HG03442 (cell line): ENCODE data around the gene B4GALT5.

Source experiments
- ATAC-seq: cut with Tn5 transposase; IDR thresholded peaks from one replicate; pipeline ENCODE4 v1.9.1; 2021; ENCODE audit warnings: mild to moderate bottlenecking, moderate library complexity; ENCODE audit not compliant: unreplicated experiment

B4GALT5 gene

DNA sequence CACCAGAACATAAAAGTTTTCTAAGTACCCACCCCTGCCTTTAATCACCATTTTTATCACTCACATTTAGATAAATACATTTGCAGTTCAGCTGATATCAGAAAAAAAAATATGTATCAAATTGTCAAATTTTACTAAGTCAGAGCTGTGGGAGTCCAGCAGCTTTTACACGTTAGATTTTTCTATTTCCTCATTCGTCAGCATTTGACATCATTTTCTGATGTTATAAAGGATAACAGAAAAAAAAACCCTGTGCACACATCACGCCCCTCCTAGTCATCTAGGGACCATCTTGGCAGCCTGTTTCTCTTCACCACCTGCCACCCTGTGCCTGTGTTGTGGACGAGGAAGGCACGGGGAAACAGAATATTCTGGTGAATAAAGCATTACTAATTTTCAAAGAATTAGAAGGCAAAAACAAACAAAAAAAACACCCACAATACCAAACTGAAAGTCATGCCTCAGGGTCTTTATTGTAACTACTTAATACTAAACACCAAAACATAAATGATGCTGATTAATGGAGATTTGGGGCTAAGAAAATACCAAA lies 12.4 kb downstream of the B4GALT5 start:
- ATAC-seq = no peak

DNA sequence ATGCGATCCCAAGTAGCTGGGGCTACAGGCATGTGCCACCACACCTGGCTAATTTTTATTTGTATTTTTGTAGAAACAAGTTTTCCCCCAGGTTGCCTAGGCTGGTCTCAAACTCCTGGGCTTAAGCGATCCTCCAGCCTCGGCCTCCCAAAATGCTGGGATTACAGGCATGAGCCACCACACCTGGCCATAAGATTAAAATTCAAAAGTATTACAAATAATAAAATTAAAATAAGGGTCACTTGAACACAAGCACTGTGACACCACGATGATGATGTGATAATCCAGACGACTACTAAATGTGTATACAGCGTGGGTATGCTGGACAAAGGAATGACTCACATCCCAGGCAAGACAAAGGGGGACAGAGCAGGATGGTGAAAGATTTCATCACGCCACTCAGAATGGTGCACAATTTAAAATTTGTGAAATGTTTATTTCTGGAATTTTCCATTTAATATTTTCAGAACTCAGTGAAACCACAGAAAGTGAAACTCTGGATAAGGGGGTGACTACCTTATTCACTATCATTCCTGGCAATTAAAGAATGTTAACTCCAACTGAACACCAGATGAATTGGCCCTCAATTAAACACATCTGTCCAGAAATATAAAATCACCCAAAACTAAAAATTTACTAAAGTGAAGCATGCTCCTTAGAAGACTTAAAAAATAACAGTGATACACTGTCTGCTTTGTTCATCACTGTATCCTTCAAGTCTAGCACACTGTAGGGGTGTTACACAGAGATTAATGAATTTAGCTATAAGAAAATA lies 13.1 kb downstream of the B4GALT5 start:
- no peak for ATAC-seq

DNA sequence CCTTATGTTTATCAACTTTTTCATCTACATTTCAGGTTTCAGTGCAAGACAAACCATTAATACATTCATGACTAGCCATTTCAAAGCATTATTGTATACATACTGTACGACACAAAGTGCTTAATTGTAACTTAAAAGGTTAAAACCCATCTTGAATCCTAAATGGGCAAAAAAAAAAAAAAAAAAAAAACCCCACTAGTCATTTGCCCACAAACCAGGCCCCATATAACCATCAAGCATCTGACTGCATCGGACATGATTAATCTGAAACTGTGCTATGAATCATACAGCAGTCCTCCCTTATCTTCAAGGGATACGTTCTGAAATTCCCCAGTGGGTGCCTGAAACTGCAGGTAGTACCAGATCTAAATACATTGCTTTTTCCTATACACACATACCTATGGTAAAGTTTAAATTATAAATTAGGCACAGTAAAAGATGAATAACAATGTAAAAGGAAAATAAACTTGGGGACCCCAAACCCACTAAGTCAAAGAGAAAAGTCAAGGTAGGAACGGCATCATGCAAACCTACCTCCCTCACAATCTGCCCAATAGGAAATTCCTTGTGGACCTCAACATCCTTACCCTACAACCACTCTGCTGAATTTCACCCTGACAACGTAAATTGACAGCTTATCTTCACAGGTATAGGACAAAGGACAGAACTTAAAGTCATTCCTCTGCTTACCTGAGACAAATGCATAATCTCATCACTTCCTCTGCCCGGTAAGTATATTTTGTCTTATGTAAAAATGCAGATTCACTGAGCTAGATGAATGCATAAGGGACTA lies 14.3 kb downstream of the B4GALT5 start:
- ATAC-seq = peak; percentile 82

DNA sequence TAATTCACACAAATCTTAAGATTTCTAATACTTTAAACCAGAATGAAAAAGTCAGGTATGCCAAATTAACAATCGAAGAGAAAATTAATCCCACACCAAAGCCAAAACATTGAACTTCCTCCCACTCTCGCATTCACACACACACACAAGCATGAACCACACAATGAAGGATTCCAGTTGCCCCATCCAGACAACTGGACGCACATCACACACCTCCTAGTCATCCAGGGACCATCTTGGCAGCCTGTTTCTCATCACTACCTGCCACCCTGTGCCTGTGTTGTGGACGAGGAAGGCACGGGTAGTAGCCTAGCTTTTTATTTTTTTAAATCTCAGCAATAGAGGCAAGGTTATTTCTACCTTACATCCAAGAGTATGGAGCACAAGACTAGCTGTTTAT lies 15.2 kb downstream of the B4GALT5 start:
- no peak for ATAC-seq

DNA sequence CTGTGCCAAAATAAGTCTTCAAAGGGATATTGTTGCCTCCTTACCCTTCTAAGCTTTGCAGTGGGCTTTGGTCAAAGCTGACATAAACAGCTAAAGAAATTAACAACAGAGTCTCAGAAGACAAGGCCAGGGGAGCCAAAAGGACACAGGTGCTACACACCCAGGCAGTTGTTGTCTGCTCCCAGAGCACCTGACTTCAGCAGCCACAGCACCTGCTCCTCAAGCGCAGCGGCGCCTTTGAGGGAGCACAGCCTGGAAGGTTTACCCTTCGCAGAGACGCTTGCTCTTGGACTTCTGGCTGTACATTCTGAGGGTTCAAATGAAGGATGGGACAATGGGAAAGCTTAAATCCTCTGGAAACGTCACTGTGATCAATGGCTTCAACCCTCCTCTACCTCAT lies 16.6 kb downstream of the B4GALT5 start:
- ATAC-seq = no peak

DNA sequence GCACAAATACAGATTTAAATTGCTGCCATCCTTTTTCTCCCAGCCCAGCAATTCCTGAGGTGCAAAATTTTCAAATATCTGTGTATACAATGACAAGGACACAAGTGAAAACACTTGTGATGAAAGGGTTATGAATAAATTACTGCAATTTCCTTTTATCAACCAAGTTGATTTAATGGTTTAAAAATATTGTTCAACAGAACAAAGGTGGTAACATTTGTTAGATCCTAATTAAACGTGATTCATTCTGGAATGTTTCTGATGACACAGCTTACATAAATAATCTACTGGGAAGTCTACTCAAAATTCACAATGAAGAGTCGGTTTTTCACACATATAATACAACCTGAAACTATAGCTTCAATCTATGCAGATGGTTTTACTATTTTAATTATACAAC lies 17.1 kb downstream of the B4GALT5 start:
- ATAC-seq = no peak

DNA sequence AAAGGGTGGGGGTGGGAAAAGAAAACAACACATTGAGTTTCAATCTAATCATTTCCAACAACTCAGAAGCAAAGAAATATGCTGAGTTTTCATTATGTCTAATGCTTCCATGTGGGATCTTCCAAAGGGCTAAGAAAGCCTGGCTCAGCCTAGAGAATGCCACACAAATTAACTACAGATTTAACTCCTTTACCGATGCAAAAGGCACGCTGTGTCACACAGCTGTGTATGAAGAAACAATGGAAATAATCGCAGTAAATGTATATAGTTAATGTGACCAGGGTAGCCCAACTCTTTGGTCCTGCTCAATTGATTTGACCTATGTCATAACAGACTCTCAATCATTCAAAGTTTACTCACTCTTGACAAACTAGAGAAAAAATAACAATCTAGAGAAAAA lies 17.8 kb downstream of the B4GALT5 start:
- ATAC-seq = no peak

DNA sequence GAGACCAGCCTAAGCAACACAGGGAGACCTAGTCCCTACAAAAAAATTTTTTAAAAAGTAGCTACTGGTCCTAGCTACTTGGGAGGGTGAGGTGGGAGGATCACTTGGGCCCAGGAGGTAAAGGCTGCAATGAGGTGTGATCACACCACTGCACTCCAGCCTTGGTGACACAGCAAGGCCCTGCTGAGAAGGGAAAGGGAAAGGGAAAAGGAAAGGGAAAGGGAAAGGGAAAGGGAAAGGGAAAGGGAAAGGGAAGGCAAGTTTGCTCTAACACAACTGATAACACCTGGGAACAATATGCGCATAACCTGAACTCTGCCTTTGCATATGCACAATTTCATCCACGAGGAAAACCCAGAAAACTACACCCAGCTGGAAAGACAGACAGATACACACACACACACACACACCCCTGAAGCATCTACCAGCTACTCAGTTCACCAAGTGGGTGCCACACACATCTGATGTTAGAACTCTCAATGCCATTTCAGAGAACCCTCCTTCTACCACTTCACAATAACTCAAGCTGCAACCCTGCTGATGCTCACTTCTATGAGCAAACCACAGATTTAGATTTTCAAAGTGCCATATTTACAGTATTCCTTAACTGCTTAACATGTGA lies 19.1 kb downstream of the B4GALT5 start:
- no peak for ATAC-seq

DNA sequence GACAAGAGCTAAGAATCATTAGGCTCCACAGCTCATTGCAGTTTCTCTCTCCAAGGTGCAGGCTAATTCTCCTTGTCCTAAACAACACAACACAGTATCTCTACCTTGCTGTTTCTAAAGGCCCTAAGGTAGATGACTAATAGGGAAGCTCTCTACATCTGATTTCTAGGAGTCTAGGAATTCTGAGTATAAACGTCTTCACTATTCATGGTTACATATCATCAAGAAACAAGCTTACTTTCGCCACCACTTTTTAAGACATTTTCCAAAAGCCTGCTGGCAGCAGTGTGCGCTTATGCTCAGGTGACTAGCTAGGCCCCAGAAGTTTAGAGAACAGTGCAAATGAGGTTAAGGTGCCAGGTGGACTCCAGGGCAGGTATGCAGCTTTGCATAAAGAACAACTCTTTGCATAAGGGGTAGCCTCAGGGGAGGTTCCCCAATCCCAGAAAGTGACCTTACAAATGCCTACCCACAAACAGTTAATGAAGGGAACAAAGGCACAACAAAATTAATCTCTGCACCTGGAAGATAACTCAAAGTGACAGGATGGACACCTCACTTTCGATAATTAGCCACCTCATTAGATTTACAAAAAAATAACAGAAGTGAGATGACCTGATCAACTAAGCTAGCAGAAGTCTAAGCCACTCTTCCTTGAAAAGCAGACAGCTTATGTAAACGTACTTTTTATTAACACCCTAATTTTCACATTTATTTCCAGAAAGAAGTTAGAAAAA lies 20.1 kb downstream of the B4GALT5 start:
- ATAC-seq = no peak

DNA sequence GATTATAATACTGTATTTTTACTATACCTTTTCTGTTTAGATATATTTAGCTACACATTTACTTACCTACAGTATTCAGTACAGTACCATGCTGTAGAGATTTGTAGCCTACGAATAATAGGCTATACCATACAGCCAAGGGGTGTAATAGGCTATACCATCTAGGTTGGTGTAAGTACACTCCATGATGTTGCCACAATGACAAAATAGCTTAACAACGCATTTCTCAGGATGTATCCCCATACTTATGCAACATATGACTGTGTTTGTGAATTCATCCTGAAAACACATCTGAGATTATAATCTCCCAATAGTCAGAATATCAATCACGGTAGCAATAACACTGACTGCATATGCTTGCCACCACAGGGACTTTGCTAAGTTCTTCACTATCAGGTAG lies 20.7 kb downstream of the B4GALT5 start:
- no peak for ATAC-seq

DNA sequence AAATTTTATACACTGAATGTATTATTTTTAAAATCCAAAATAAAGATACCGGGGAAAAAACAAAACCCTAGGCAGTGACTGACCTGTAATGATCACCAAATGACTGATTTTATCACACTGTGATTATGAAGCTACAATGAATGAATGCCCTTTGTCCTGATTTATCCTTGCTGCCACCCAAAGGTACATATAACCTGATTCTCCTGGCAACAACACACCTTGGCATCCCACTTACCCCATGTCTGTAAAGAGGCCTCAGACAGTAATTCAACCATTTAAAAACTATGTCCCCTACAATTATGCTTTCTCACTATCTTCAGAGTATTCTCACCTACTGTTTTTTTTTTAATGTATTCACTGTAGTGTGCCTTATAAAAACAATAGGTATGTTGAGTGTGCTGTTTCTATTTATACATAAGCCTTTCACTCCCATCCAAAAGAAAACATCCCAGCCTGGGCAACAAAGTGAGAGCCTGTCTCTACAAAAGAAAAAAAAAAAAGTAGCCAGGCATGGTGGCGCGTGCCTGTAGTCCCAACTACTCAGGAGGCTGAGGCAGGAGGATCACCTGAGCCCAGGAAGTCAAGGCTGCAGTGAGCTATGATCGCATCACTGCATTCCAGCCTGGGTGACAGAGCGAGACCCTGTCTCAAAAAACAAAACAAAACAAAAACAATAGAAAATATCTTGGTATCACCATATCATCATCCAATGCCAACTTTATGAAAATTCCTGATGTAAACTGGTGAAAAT lies 21.7 kb downstream of the B4GALT5 start:
- ATAC-seq = no peak

DNA sequence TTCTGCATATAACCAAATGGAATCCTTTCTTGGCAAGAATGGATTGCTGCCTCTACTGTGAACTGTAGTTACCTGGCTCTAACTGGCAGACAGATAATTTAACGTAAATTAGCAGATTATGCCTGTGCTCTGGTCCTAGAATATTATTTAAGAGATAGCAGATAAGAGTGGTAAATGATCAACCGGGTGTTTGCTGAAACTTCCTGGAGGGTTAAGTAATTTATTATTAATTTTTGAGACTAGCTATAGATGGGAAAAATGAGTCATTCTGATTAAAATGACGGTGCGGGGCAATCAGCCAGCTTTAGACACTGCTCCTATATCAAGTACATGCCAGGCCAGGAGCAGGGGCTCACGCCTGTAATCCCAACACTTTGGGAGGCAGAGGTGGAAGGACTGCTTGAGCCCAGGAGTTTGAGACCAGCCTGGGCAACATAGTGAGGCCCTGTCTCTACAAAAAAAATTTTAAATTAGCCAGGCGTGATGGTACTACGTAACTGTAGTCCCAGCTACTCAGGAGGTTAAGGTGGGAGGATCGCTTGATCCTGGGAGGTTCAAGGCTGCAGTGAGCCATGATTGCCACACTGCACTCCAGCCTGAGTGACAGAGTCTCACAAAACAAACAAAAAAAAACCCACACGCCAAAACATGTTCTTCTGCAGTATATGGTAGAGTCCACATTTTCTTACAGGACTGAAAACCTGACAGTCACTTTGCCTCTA lies 22.6 kb downstream of the B4GALT5 start:
- ATAC-seq = no peak

DNA sequence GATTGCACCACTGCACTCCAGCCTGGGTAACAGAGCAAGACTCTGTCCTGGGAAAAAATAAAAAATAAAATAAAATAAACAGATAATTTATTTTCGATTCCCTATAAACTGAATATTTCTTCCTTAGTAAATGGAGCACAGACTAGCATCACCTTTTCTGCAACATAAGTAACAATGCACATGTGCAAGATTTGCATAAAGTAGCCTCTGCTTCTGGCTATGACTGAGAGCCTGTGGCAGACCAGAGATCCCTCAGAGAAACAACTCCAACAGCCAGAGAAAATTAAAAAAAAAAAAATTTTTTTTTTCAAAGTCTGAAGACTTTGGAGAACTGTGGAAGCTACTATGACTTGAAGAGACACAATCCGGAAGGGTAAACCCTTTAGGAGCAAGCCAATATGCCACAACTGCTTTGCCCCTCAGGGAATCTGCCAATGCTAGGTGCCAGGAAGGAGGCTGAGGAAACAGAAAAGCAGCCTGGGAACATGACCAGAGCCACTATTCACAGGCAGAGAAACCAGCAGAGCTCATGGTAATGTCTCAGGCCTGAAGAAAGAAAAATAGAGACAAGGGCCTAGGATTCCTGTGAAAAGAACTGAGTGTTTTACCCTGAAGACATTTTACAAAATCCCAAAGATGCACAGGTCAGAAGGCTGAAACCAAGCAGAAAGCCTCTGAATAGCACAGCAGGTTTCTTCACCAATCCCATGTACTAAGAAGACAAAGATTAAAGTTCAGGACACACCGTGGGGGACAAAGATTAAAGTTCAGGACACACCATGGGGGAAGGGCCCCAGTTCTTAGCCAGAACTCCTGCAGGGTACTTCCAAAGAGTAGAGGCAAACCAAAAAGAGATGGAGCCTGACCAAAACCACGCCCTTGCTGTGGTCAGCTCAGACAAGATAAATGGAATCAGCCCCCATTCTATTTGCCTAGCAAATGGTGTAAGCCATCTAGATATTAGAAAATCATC lies 25.8 kb downstream of the B4GALT5 start:
- no peak for ATAC-seq

DNA sequence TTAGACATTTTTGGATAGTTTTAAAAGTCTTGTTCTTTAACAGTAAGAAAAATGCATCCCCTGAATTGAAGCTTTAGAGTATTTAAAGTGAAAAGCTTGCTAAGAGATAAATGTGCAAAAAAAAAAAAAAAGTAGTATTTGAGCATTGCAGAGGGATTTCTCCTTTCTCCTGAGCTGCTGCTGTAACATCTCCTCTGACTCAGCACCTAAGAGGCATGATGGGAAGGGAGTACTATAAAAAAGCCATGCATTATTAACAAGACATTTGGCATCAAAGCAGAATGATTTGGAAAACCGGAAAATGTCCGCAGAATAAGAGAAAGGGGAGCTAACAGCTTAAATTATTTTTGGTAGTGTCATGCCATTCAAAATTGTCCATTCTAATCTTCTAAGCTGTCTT lies 27.9 kb downstream of the B4GALT5 start:
- no peak for ATAC-seq

DNA sequence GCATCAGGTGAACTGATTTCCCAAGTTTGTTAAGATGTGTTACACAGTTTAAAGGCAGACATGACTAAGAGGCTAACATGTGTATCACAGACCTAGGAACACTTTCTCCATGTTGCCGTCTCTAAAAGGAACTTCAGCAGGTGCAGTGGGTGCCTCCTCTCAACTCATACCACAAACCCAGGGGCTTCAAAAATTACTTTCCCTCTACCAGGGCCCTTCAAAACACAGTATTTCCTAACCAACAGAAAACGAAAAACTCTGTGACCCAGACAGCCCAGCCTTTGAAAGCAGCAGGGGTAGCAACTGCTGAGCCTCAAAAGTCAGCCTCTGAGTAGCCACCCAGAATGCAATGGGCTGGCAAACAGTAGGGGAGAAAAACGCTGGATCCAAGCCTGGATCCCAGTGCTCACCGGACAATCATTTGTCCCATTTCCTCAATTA lies 28.5 kb downstream of the B4GALT5 start:
- no peak for ATAC-seq

DNA sequence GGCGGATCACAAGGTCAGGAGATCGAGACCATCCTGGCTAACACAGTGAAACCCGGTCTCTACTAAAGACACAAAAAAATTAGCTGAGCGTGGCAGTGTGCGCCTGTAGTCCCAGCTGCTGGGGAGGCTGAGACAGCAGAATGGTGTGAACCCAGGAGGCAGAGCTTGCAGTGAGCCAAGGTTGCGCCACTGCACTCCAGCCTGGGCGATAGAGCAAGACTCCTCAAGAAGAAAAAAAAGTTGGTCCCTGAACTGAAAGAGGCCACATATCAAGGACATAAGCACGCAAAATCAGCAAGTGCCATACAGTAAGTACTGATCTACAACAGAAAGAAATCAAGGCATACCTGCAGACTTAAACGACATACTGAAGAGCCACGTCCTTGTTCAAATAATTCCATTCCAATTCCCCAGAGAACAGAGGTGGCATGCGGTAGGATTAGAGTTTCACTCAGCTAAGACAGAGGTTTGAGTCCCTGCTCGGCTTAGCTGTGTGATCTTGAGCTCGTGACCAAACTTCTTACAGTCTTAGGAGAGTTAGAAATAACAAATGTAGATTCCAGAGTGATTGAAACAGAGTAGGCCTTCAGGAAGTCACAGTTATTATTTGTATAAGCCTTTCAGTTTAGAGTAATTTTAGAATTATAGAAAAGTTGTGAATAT lies 29.2 kb downstream of the B4GALT5 start:
- no peak for ATAC-seq

DNA sequence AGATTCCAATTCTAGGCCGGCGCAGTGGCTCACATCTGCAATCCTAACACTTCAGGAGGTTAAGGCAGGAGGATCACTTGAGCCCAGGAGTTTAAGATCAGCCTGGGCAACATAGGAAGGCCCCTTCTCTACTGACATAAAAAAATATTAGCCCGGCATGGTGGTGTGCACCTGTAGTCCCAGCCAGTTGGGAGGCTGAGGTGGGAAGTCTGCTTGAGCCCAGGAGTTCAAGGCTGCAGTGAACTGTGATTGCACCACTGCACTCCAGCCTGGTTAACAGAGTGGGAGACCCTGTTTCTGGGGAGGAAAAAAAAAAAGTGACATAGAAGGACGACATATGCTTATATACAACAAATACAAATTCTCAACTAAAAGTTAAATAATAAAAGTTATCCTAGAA lies 30.9 kb downstream of the B4GALT5 start:
- ATAC-seq = no peak

DNA sequence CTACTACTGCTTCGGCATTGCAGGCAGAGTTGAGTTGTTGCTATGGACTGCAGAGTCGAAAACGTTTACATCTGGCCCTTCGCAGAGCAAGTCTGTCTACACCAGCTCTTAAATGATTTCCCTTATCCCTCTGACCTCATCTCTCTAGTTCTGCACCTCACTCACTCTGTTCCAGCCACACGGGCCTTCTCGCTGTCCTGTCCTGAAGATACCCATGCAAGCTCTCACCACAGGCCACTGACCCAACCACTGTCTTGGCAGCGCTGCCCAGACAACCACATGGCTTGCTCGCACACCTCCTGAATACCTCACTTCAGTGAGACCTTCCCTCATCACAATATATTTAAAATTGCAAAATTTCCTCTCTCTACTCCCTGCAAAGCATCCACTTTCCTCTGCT lies 31.4 kb downstream of the B4GALT5 start:
- no peak for ATAC-seq
